HG03175 (cell line): ENCODE data around the gene UBXN7.
"Not testable (repeated sequence)": the region's sequence is repeated elsewhere in the genome, so short reads cannot be mapped to it uniquely, and the experiment has no call there.

Source experiments
- ATAC-seq: cut with Tn5 transposase; IDR thresholded peaks from one replicate; pipeline ENCODE4 v1.9.1; 2021; ENCODE audit warnings: mild to moderate bottlenecking, moderate library complexity; ENCODE audit not compliant: unreplicated experiment

UBXN7 gene

GRCh38 chr3:196432137-196432879 lies at the start of gene UBXN7:
UBXN7 (minus strand) TSS chr3:196432427; CDS start chr3:196432399, 28 bp downstream.
- ATAC-seq: peak; percentile 85

- no peak for ATAC-seq
Observed at GRCh38 chr3:196477678-196478077, 45.5 kb upstream of the UBXN7 start.

GRCh38 chr3:196472286-196472685 lies 40.1 kb upstream of the UBXN7 start:
- ATAC-seq: no peak

- no peak for ATAC-seq
Observed at GRCh38 chr3:196471551-196471950, 39.3 kb upstream of the UBXN7 start.

GRCh38 chr3:196470182-196470581 lies 38.0 kb upstream of the UBXN7 start:
- not testable (repeated sequence) for ATAC-seq

GRCh38 chr3:196463804-196464203 lies 31.6 kb upstream of the UBXN7 start:
- no peak for ATAC-seq

GRCh38 chr3:196463478-196463756 lies 31.2 kb upstream of the UBXN7 start:
- no peak for ATAC-seq

- ATAC-seq: not testable (repeated sequence)
Observed at GRCh38 chr3:196462680-196463477, 30.7 kb upstream of the UBXN7 start.

GRCh38 chr3:196458063-196458462 lies 25.8 kb upstream of the UBXN7 start:
- ATAC-seq: no peak

GRCh38 chr3:196457470-196457869 lies 25.2 kb upstream of the UBXN7 start:
- not testable (repeated sequence) for ATAC-seq

- ATAC-seq: no peak
Observed at GRCh38 chr3:196454935-196455334, 22.7 kb upstream of the UBXN7 start.

- ATAC-seq: not testable (repeated sequence)
Observed at GRCh38 chr3:196445391-196445790, 13.2 kb upstream of the UBXN7 start.

GRCh38 chr3:196444500-196444894 lies 12.3 kb upstream of the UBXN7 start:
- no peak for ATAC-seq

GRCh38 chr3:196440696-196441095 lies 8.5 kb upstream of the UBXN7 start:
- no peak for ATAC-seq

- no peak for ATAC-seq
Observed at GRCh38 chr3:196440041-196440537, 7.9 kb upstream of the UBXN7 start.

GRCh38 chr3:196431181-196432136 lies 768 bp downstream of the UBXN7 start:
- peak; percentile 31 for ATAC-seq

- ATAC-seq: no peak
Observed at GRCh38 chr3:196428041-196428440, 4.2 kb downstream of the UBXN7 start.

- not testable (repeated sequence) for ATAC-seq
Observed at GRCh38 chr3:196424421-196424820, 7.8 kb downstream of the UBXN7 start.

GRCh38 chr3:196423044-196423781 lies 9.0 kb downstream of the UBXN7 start:
- ATAC-seq: no peak

- not testable (repeated sequence) for ATAC-seq
Observed at GRCh38 chr3:196421668-196422067, 10.6 kb downstream of the UBXN7 start.
